MM.1S (cell line): ENCODE measurements around the gene MASP2.

ENCODE experiments used
- DNase-seq: peaks from one replicate; pipeline ENCODE4 v3.0.0-alpha.2; 2015
- H2AFZ ChIP-seq: fragments of 300-600 bp; sonication (generic); 2 replicates; pipeline ENCODE4 v1.6.0; 2016; ENCODE audit warnings: antibody characterized with exemption, low read length
- H3F3A ChIP-seq: fragments of 300-600 bp; sonication (generic); 2 replicates; pipeline ENCODE4 v1.6.1; 2016; ENCODE audit warnings: mild to moderate bottlenecking, antibody characterized with exemption, low read length, moderate library complexity, mixed read lengths; ENCODE audit not compliant: insufficient read depth
- H3K27ac ChIP-seq: fragments of 300-600 bp; sonication (generic); 2 replicates; pipeline ENCODE4 v1.5.1; 2016; ENCODE audit warnings: mild to moderate bottlenecking, low read length
- H3K27me3 ChIP-seq: fragments of 300-600 bp; sonication (generic); replicated peaks from 2 replicates; pipeline ENCODE4 v1.6.0; 2016; ENCODE audit warnings: low read length; ENCODE audit not compliant: insufficient read depth
- H3K36me3 ChIP-seq: fragments of 300-600 bp; sonication (generic); replicated peaks from 2 replicates; pipeline ENCODE4 v1.6.1; 2016; ENCODE audit warnings: mild to moderate bottlenecking, low read length, mixed read lengths; ENCODE audit not compliant: insufficient read depth
- H3K4me1 ChIP-seq: fragments of 300-600 bp; sonication (generic); 2 replicates; pipeline ENCODE4 v1.6.1; 2016; ENCODE audit warnings: low read length, mixed read lengths
- H3K4me2 ChIP-seq: fragments of 300-600 bp; sonication (generic); 2 replicates; pipeline ENCODE4 v1.6.0; 2016; ENCODE audit warnings: low read depth, low read length
- H3K4me3 ChIP-seq: fragments of 300-600 bp; sonication (generic); 2 replicates; pipeline ENCODE4 v1.5.1; 2016; ENCODE audit warnings: low read length, mixed read lengths
- H3K79me2 ChIP-seq: fragments of 300-600 bp; sonication (generic); 2 replicates; pipeline ENCODE4 v1.6.1; 2016; ENCODE audit warnings: mixed run types, low read length, mixed read lengths
- H3K9ac ChIP-seq: fragments of 300-600 bp; sonication (generic); 2 replicates; pipeline ENCODE4 v1.6.1; 2016; ENCODE audit warnings: low read length, mixed read lengths
- H3K9me2 ChIP-seq: fragments of 300-600 bp; sonication (generic); replicated peaks from 2 replicates; pipeline ENCODE4 v1.6.1; 2016; ENCODE audit warnings: mild to moderate bottlenecking, low read length, mixed read lengths; ENCODE audit not compliant: insufficient read depth
- H3K9me3 ChIP-seq: fragments of 300-600 bp; sonication (generic); replicated peaks from 2 replicates; pipeline ENCODE4 v1.6.1; 2016; ENCODE audit warnings: mild to moderate bottlenecking, low read length, mixed read lengths; ENCODE audit not compliant: insufficient read depth
- H4K20me1 ChIP-seq: fragments of 300-600 bp; sonication (generic); 2 replicates; pipeline ENCODE4 v1.6.1; 2016; ENCODE audit warnings: mild to moderate bottlenecking, low read length, moderate library complexity, mixed read lengths; ENCODE audit not compliant: insufficient read depth
- CTCF ChIP-seq: fragments of 300-600 bp; sonication (generic); IDR thresholded peaks from 2 replicates; pipeline ENCODE4 v1.5.1; 2016; ENCODE audit warnings: antibody characterized with exemption, low read length, mixed read lengths
- EZH2 ChIP-seq: fragments of 300-600 bp; sonication (generic); optimal IDR thresholded peaks from 2 replicates; pipeline ENCODE3; 2017; ENCODE audit warnings: low read depth, mild to moderate bottlenecking, antibody characterized with exemption, low read length, mixed read lengths
- EZH2phosphoT487 ChIP-seq: fragments of 300-600 bp; sonication (generic); IDR thresholded peaks from 2 replicates; pipeline ENCODE4 v1.6.1; 2018; ENCODE audit warnings: antibody characterized with exemption, low read length

Gene MASP2

DNA sequence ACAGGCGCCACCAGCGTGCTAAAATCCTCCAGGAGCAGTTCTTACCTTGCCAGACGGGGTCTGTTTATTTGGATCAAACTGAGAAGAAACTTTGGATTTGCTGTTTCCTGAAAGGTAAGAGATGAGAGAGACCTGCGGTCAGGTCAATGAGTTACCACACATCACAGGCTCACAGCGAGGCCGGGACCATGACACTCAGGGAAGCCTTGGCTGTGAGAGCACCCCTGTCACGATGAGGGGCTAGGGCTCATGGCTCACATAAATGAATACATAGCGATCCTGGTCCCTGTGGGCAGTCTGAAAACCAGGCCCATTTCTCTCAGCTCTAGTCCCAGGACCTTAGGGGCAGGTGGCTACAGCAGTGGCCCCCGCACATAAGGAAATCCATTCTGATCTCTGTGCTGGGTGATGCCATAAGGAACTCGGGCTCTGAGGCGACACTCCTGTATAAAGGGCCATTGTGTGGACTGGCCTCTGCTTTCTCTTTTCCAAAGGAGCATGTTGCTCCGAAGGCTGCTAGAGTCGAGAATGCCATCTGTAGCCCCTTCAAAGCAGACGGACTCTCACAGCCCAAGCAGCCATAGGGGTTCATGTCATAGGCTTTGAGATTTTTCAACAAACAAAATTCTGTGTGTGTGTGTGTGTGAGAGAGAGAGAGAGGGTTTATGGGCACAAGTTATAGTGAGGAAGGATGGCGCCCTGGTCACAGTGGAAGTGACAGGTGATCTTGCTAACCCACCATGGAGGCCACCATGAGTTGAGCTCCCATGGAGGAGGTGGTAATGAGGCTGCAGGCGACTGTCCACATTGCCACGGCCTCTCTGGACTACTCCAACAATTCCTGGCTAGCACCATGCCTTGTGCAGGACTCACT, 21.8 kb upstream of the MASP2 start:
- Histone ChIP-seq H3K9ac (no peak overlapping the region), H3K36me3 (peaks cover 7% of the 10 kb centered on the region; the same call in 1 of the 2 replicates)
- TF ChIP-seq EZH2phosphoT487 = no peak
- TF ChIP-seq EZH2 = no peak
- TF ChIP-seq CTCF = no peak

GRCh38 chr1:11067716-11068599, 20.9 kb upstream of the MASP2 start:
- H3K27me3 ChIP-seq = no peaks in the 10 kb centered on the region
- no peak overlapping the region for H3K4me2 ChIP-seq
- no peaks in the 10 kb centered on the region for H3K9me3 ChIP-seq
- no peak overlapping the region for H3K27ac ChIP-seq
- no peak overlapping the region for H3K4me3 ChIP-seq
- H3K9me2 ChIP-seq = no peaks in the 10 kb centered on the region
- no peak for TF ChIP-seq EZH2phosphoT487
- TF ChIP-seq CTCF = no peak
- TF ChIP-seq EZH2 = no peak
- H3K4me1 ChIP-seq = no peaks in the 10 kb centered on the region
- no peak overlapping the region for H2AFZ ChIP-seq
- peaks cover 7% of the 10 kb centered on the region; the same call in 1 of the 2 replicates for H3K36me3 ChIP-seq
- H3F3A ChIP-seq = peaks cover 1% of the 10 kb centered on the region; the same call in 1 of the 2 replicates
- H3K79me2 ChIP-seq = no peaks in the 10 kb centered on the region
- no peak overlapping the region for H3K9ac ChIP-seq
- DNase-seq = no peak
- H4K20me1 ChIP-seq = no peaks in the 10 kb centered on the region

More for the DNA sequence above, 21.8 kb upstream of the MASP2 start:
- Histone ChIP-seq H3K27ac (no peak overlapping the region), H3K4me1 (no peaks in the 10 kb centered on the region), H3K9me3 (no peaks in the 10 kb centered on the region), H3K4me3 (no peak overlapping the region), H3K27me3 (no peaks in the 10 kb centered on the region), H3K4me2 (no peak overlapping the region), H3F3A (no peaks in the 10 kb centered on the region), H3K9me2 (no peaks in the 10 kb centered on the region), H4K20me1 (no peaks in the 10 kb centered on the region), H2AFZ (no peak overlapping the region), H3K79me2 (no peaks in the 10 kb centered on the region)
- no peak for DNase-seq

GRCh38 chr1:11065796-11066195, 18.8 kb upstream of the MASP2 start:
- Histone ChIP-seq H3K79me2 (peaks cover 10% of the 10 kb centered on the region), H3K4me3 (no peak overlapping the region), H3K36me3 (peaks cover 7% of the 10 kb centered on the region; the same call in 1 of the 2 replicates), H2AFZ (no peak overlapping the region), H4K20me1 (no peaks in the 10 kb centered on the region), H3K4me2 (no peak overlapping the region), H3K9me2 (no peaks in the 10 kb centered on the region), H3F3A (peaks cover 4% of the 10 kb centered on the region; the same call in 1 of the 2 replicates), H3K27ac (no peak overlapping the region), H3K9me3 (no peaks in the 10 kb centered on the region), H3K4me1 (peaks cover 8% of the 10 kb centered on the region; the same call in 1 of the 2 replicates), H3K27me3 (no peaks in the 10 kb centered on the region), H3K9ac (no peak overlapping the region)
- TF ChIP-seq EZH2phosphoT487 (no peak), EZH2 (no peak), CTCF (no peak)
- no peak for DNase-seq
